ENCODE results near the gene P4HA1.

DNA sequence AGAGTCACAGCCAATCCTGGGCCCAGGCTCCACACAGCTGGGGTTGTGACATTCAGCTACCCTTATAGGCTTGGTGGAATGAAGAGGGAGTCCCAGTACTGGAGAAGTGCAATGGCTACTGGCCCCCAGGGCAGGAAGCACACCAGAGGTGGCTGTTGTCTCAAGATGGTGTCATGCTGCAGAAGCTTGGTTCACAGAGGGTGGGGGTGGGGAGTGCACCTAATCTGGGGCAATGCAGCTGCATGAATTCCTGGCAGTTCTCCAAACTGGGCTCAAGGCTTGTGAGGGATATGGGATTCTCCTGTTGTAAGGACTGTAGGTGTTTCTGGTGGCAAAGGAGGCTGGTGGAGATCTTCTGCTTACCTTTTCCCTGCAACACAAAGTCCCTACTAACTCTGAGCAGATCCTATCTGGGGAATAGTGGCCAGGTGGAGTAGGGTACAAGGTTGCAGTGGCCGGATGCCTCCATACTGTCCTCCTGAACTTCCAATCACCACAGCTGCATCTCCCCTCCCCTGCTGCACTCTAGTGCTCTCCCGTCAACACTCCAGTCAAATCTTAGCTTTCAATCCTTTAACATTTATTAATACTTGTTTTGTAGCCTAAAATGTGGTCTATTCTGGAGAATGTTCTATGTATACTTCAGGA is 114.7 kb downstream of the P4HA1 start:
- TF ChIP-seq, protein P1, sequence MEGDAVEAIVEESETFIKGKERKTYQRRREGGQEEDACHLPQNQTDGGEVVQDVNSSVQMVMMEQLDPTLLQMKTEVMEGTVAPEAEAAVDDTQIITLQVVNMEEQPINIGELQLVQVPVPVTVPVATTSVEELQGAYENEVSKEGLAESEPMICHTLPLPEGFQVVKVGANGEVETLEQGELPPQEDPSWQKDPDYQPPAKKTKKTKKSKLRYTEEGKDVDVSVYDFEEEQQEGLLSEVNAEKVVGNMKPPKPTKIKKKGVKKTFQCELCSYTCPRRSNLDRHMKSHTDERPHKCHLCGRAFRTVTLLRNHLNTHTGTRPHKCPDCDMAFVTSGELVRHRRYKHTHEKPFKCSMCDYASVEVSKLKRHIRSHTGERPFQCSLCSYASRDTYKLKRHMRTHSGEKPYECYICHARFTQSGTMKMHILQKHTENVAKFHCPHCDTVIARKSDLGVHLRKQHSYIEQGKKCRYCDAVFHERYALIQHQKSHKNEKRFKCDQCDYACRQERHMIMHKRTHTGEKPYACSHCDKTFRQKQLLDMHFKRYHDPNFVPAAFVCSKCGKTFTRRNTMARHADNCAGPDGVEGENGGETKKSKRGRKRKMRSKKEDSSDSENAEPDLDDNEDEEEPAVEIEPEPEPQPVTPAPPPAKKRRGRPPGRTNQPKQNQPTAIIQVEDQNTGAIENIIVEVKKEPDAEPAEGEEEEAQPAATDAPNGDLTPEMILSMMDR (IDR thresholded peaks at IDR 0.05) = no peak
- TF ChIP-seq, protein P2, sequence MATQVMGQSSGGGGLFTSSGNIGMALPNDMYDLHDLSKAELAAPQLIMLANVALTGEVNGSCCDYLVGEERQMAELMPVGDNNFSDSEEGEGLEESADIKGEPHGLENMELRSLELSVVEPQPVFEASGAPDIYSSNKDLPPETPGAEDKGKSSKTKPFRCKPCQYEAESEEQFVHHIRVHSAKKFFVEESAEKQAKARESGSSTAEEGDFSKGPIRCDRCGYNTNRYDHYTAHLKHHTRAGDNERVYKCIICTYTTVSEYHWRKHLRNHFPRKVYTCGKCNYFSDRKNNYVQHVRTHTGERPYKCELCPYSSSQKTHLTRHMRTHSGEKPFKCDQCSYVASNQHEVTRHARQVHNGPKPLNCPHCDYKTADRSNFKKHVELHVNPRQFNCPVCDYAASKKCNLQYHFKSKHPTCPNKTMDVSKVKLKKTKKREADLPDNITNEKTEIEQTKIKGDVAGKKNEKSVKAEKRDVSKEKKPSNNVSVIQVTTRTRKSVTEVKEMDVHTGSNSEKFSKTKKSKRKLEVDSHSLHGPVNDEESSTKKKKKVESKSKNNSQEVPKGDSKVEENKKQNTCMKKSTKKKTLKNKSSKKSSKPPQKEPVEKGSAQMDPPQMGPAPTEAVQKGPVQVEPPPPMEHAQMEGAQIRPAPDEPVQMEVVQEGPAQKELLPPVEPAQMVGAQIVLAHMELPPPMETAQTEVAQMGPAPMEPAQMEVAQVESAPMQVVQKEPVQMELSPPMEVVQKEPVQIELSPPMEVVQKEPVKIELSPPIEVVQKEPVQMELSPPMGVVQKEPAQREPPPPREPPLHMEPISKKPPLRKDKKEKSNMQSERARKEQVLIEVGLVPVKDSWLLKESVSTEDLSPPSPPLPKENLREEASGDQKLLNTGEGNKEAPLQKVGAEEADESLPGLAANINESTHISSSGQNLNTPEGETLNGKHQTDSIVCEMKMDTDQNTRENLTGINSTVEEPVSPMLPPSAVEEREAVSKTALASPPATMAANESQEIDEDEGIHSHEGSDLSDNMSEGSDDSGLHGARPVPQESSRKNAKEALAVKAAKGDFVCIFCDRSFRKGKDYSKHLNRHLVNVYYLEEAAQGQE (IDR thresholded peaks at IDR 0.05; ENCODE audit: insufficient read depth in 1 of 2, low read depth in 2 of 2, low read length in 1 of 2) = no peak
- TF ChIP-seq POLR2AphosphoS5 (IDR thresholded peaks at IDR 0.05; ENCODE audit: low read depth, low read length) (no peak), TCF7L2 (IDR thresholded peaks at IDR 0.05; ENCODE audit: low read depth, low read length) (no peak), SIN3A (IDR thresholded peaks at IDR 0.05; ENCODE audit: borderline replicate concordance, insufficient read depth, low read depth, low read length) (no peak)
